Endothelial cell of umbilical vein (primary cell): Measurements from ENCODE around the gene C1QB.

Experiments
- JUN ChIP-seq: IDR thresholded peaks from 2 replicates; pipeline ENCODE4 v1.6.1; 2011; ENCODE audit warnings: borderline replicate concordance, low read depth; ENCODE audit not compliant: insufficient read length, insufficient read depth
- MYC ChIP-seq: IDR thresholded peaks from one replicate; pipeline ENCODE4 v1.6.1; 2011; ENCODE audit warnings: mild to moderate bottlenecking, low read depth, low read length
- POLR2A ChIP-seq: IDR thresholded peaks from 2 replicates; pipeline ENCODE4 v1.6.1; 2012; ENCODE audit warnings: low read depth, mild to moderate bottlenecking, control low read depth, low read length
- TF ChIP-seq, protein P1 (sequence below), 2 donors: IDR thresholded peaks; 1 replicate in 1 of 2; 2 replicates in 1 of 2; pipeline ENCODE4 v1.5.1; 2011; ENCODE audit warnings: low read length in 2 of 2, mild to moderate bottlenecking in 2 of 2, moderate library complexity in 2 of 2, control low read depth in 1 of 2, inconsistent platforms in 1 of 2, low read depth in 1 of 2; ENCODE audit not compliant: insufficient read depth in 1 of 2; ENCODE audit errors: extremely low read depth in 1 of 2

DNA sequence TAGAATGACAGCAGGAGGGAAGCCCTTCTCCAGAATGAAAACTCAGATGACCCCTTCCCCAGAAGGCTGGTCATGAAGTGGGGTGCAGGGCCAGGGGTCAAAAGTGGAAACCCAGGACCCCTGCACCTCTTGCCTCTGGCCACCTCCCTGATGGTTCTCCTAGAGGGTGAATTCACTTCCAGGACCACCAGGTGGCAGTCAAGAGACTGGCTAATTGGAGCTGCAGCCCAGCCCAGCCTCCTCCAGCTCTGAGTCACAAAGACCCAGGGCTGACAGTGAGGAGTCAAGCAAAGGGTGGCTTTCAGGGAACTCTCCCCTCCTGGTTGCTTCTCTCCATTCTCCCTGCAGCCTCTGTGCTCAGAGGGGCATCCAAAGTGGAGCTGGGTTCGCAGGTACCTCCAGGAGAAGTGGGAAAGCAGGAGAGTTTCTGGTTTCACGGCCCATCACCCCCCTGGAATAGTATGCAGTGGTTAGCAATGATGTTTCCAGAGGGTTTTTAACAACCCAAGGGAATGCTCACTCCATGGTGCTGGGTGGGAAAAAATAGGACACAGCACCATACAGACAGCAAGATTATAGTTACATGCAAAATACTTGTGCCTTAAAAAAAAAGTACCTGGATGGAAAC lies 51.5 kb downstream of the C1QB start:
- TF ChIP-seq, protein P1, sequence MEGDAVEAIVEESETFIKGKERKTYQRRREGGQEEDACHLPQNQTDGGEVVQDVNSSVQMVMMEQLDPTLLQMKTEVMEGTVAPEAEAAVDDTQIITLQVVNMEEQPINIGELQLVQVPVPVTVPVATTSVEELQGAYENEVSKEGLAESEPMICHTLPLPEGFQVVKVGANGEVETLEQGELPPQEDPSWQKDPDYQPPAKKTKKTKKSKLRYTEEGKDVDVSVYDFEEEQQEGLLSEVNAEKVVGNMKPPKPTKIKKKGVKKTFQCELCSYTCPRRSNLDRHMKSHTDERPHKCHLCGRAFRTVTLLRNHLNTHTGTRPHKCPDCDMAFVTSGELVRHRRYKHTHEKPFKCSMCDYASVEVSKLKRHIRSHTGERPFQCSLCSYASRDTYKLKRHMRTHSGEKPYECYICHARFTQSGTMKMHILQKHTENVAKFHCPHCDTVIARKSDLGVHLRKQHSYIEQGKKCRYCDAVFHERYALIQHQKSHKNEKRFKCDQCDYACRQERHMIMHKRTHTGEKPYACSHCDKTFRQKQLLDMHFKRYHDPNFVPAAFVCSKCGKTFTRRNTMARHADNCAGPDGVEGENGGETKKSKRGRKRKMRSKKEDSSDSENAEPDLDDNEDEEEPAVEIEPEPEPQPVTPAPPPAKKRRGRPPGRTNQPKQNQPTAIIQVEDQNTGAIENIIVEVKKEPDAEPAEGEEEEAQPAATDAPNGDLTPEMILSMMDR (IDR thresholded peaks at IDR 0.05; ENCODE audit: extremely low read depth in 1 of 2, insufficient read depth in 1 of 2, low read depth in 1 of 2, low read length in 2 of 2): peak; percentile 88 to 90
- TF ChIP-seq MYC (no peak), JUN (no peak), POLR2A (no peak)
